OCI-LY1 (cell line): Measurements from ENCODE around the gene THNSL1.

Experiments
- H2AFZ ChIP-seq: fragments of 200-600 bp; sonication (generic), shearing (Covaris generic); 2 replicates; pipeline ENCODE4 v1.6.0; 2014; ENCODE audit warnings: antibody characterized with exemption, mild to moderate bottlenecking, low read length
- H3F3A ChIP-seq: fragments of 200-600 bp; sonication (generic), shearing (Covaris generic); 2 replicates; pipeline ENCODE4 v1.6.0; 2014; ENCODE audit warnings: mild to moderate bottlenecking, antibody characterized with exemption, low read length, moderate library complexity; ENCODE audit not compliant: insufficient read depth
- H3K27ac ChIP-seq: fragments of 200-600 bp; sonication (generic); 2 replicates; pipeline ENCODE4 v1.5.1; 2014; ENCODE audit warnings: low read length, mixed run types, mild to moderate bottlenecking, low read depth; ENCODE audit not compliant: poor library complexity, severe bottlenecking
- H3K27me3 ChIP-seq: fragments of 200-600 bp; sonication (generic); 2 replicates; pipeline ENCODE4 v1.6.0; 2014; ENCODE audit warnings: antibody characterized with exemption, mild to moderate bottlenecking, low read length, moderate library complexity; ENCODE audit not compliant: insufficient read depth
- H3K36me3 ChIP-seq: fragments of 200-600 bp; sonication (generic); 2 replicates; pipeline ENCODE4 v1.6.1; 2014; ENCODE audit warnings: mild to moderate bottlenecking, antibody characterized with exemption, low read length, moderate library complexity, mixed read lengths; ENCODE audit not compliant: insufficient read depth
- H3K4me1 ChIP-seq: fragments of 200-600 bp; sonication (generic); 2 replicates; pipeline ENCODE4 v1.5.1; 2014; ENCODE audit warnings: mild to moderate bottlenecking, low read length, moderate library complexity; ENCODE audit not compliant: insufficient read depth, severe bottlenecking
- H3K4me2 ChIP-seq: fragments of 200-600 bp; sonication (generic), shearing (Covaris generic); 2 replicates; pipeline ENCODE4 v1.6.1; 2014; ENCODE audit warnings: low read length
- H3K4me3 ChIP-seq: fragments of 200-600 bp; sonication (generic); 2 replicates; pipeline ENCODE4 v1.5.1; 2014; ENCODE audit warnings: low read length, low read depth, mild to moderate bottlenecking, mixed read lengths; ENCODE audit not compliant: poor library complexity, severe bottlenecking
- H3K79me2 ChIP-seq: fragments of 200-600 bp; shearing (Covaris generic); 2 replicates; pipeline ENCODE4 v1.6.1; 2016; ENCODE audit warnings: mixed run types, low read length, mixed read lengths; ENCODE audit not compliant: insufficient read depth
- H3K9ac ChIP-seq: fragments of 200-600 bp; sonication (generic), shearing (Covaris generic); 2 replicates; pipeline ENCODE4 v1.6.1; 2014; ENCODE audit warnings: mild to moderate bottlenecking, low read length, mixed read lengths
- H3K9me2 ChIP-seq: fragments of 200-600 bp; sonication (generic), shearing (Covaris generic); 2 replicates; pipeline ENCODE4 v1.6.1; 2014; ENCODE audit warnings: low read depth, mild to moderate bottlenecking, low read length, mixed read lengths
- H3K9me3 ChIP-seq: fragments of 200-600 bp; shearing (Covaris generic); 2 replicates; pipeline ENCODE4 v1.6.1; 2014; ENCODE audit warnings: low read length, mixed read lengths
- H4K20me1 ChIP-seq: fragments of 200-600 bp; sonication (generic), shearing (Covaris generic); 2 replicates; pipeline ENCODE4 v1.6.0; 2016; ENCODE audit warnings: mild to moderate bottlenecking, low read length; ENCODE audit not compliant: insufficient read depth
- CTCF ChIP-seq: fragments of 200-600 bp; sonication (generic), shearing (Covaris generic); IDR thresholded peaks from 2 replicates; pipeline ENCODE4 v1.5.1; 2017; ENCODE audit warnings: mild to moderate bottlenecking, antibody characterized with exemption, low read length, moderate library complexity, mixed read lengths
- EZH2 ChIP-seq: fragments of 200-600 bp; sonication (generic), shearing (Covaris generic); IDR thresholded peaks from 2 replicates; pipeline ENCODE4 v1.8.0; 2017; ENCODE audit warnings: borderline replicate concordance, mixed run types, mild to moderate bottlenecking, antibody characterized with exemption, low read length, moderate library complexity, mixed read lengths

Gene THNSL1

GRCh38 chr10:25018703-25019102 lies 2.3 kb downstream of the THNSL1 start:
- H3K27me3 ChIP-seq, result no peaks in the 10 kb centered on the region

GRCh38 chr10:25023278-25023677 lies 6.9 kb downstream of the THNSL1 start:
- Histone ChIP-seq H3K4me1 (no peaks in the 10 kb centered on the region), H3K36me3 (no peaks in the 10 kb centered on the region), H3K9me2 (no peaks in the 10 kb centered on the region), H3K9me3 (no peaks in the 10 kb centered on the region), H3K27me3 (no peaks in the 10 kb centered on the region), H2AFZ (no peak overlapping the region), H3K4me2 (no peak overlapping the region), H3F3A (no peaks in the 10 kb centered on the region), H3K27ac (no peak overlapping the region), H4K20me1 (no peaks in the 10 kb centered on the region), H3K9ac (no peak overlapping the region), H3K4me3 (no peak overlapping the region), H3K79me2 (no peaks in the 10 kb centered on the region)
- TF ChIP-seq CTCF (no peak), EZH2 (no peak)

More at GRCh38 chr10:25018703-25019102, 2.3 kb downstream of the THNSL1 start:
- Histone ChIP-seq H3K9me3 (no peaks in the 10 kb centered on the region), H2AFZ (no peak overlapping the region), H3F3A (no peaks in the 10 kb centered on the region), H3K4me1 (peaks cover 10% of the 10 kb centered on the region), H3K9ac (no peak overlapping the region), H3K4me3 (no peak overlapping the region), H3K9me2 (no peaks in the 10 kb centered on the region), H4K20me1 (no peaks in the 10 kb centered on the region), H3K79me2 (no peaks in the 10 kb centered on the region), H3K36me3 (no peaks in the 10 kb centered on the region), H3K4me2 (no peak overlapping the region), H3K27ac (no peak overlapping the region)
- TF ChIP-seq CTCF (no peak), EZH2 (no peak)

GRCh38 chr10:25024528-25024927 lies 8.1 kb downstream of the THNSL1 start:
- no peak overlapping the region for H2AFZ ChIP-seq
- TF ChIP-seq CTCF, result no peak
- no peak for TF ChIP-seq EZH2
- no peaks in the 10 kb centered on the region for H3K9me3 ChIP-seq
- H3K4me1 ChIP-seq, result no peaks in the 10 kb centered on the region
- H4K20me1 ChIP-seq, result no peaks in the 10 kb centered on the region
- H3K4me2 ChIP-seq, result no peak overlapping the region
- no peak overlapping the region for H3K27ac ChIP-seq
- H3K4me3 ChIP-seq, result no peak overlapping the region
- H3K9me2 ChIP-seq, result no peaks in the 10 kb centered on the region
- no peaks in the 10 kb centered on the region for H3F3A ChIP-seq
- H3K36me3 ChIP-seq, result no peaks in the 10 kb centered on the region
- no peak overlapping the region for H3K9ac ChIP-seq
- H3K79me2 ChIP-seq, result no peaks in the 10 kb centered on the region
- H3K27me3 ChIP-seq, result no peaks in the 10 kb centered on the region
